T-helper 2 cell treated with Interferon-gamma antibody and Interleukin-4, amounts not matched to agents 5 μg/mL and 100 μg/mL, for 36 hours (primary cell): ENCODE results near the gene DYNC2LI1.

ENCODE experiments used
- DNase-seq: peaks from one replicate; pipeline ENCODE4 v3.0.0; 2021; ENCODE audit warnings: low spot score
- H3K27ac Mint-ChIP-seq: one replicate; pipeline ENCODE4 v1.8.0; 2021; ENCODE audit warnings: mild to moderate bottlenecking, mixed read lengths
- H3K27me3 Mint-ChIP-seq: one replicate; pipeline ENCODE4 v1.8.0; 2021; ENCODE audit warnings: low read depth, mixed read lengths
- H3K36me3 Mint-ChIP-seq: one replicate; pipeline ENCODE4 v1.8.0; 2021; ENCODE audit warnings: low read depth, mixed read lengths
- H3K4me1 Mint-ChIP-seq: one replicate; pipeline ENCODE4 v1.8.0; 2021; ENCODE audit warnings: low read depth, mixed read lengths
- H3K4me3 Mint-ChIP-seq: one replicate; pipeline ENCODE4 v1.8.0; 2022; ENCODE audit warnings: mild to moderate bottlenecking, moderate library complexity, mixed read lengths
- H3K9me3 Mint-ChIP-seq: one replicate; pipeline ENCODE4 v1.8.0; 2021; ENCODE audit warnings: mixed read lengths

Gene DYNC2LI1

DNA sequence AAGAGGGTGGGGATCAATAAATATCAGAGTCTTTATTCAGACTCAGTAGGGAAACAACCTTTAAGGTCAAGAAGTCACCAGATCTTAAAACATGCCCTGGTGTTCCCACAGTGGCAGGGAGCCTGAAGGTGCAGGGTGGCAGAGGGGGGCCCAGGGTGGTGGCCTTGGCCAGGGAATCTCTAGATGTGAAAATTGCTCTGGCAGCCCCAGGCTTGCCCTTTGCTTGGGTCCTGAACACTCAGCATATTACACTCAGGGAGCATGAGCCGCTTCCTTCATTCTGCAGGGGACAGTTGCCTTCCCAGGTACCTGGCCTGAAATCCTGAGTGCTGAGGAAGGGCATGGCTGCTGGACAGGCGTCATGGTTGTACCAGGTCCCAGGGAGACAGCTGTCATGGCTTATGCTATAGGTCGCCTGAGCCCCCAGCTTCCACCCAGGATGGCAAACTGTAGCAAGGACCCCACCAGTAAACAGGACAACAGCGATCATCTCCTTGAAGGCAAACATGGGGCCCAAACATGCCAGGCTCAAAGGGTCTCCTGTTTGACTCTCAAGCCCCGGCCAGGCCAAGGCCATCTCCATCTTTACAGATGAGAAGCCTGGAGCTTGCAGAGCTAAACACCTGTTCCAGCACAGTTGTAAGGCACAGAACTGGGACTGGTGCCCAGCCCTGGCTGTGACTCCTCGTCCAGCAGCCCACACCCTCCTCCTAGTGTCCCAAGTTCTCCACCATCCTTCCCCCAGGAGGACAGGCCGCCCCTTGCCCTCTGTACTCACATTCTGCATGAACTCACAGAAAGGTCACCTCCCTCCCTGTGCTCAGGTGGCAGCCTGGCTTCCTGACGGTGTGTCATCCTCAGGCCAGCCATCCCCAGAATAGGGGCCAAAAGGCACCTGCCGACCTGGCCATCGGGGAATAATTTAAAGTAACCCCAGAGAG is 79.6 kb downstream of the DYNC2LI1 start:
- no peaks in the 10 kb centered on the region for H3K36me3 Mint-ChIP-seq
- H3K4me3 Mint-ChIP-seq: no peak overlapping the region
- H3K27me3 Mint-ChIP-seq: peaks cover 12% of the 10 kb centered on the region
- no peaks in the 10 kb centered on the region for H3K4me1 Mint-ChIP-seq
- no peak overlapping the region for H3K27ac Mint-ChIP-seq
- no peak for DNase-seq
- H3K9me3 Mint-ChIP-seq: no peaks in the 10 kb centered on the region

DNA sequence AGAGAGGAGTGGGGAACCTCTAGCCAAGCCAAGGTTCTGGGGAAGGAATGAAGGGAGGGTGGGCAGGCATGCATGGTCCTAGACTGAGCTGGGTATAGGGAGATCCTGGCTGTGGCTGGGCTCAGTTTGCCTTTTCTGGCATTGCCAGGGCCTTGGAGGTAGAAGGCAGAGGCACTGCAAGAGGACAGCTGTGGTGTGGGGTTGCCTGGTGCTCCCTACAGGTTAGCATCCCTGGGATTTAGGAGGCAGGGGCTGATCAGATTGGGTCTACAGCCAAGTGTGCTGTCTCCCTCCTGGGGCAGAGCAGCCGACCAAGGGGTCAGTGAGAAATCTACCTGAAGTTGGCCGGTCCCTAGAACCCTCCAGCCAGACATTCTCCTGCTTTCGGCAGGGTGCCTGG is 80.8 kb downstream of the DYNC2LI1 start:
- Mint-ChIP-seq H3K27ac (no peak overlapping the region), H3K4me1 (no peaks in the 10 kb centered on the region), H3K27me3 (peaks cover 16% of the 10 kb centered on the region), H3K4me3 (no peak overlapping the region), H3K36me3 (no peaks in the 10 kb centered on the region), H3K9me3 (no peaks in the 10 kb centered on the region)
- no peak for DNase-seq

DNA sequence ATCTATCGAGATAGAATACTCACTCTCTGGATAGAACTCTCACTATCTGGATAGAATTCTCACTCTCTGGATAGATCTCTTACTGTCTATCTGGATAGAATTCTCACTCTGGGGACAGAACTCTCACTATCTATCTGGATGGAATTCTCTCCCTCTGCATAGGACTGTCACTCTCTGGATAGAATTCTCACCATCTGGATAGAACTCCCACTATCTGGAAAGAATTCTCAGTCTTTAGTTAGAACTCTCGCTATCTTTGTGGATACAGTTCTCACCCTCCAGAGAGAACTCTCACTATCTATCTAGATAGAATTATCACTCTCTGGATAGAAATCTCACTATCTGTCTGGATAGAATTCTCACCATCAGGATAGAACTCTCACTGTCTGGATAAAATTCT is 81.5 kb downstream of the DYNC2LI1 start:
- Mint-ChIP-seq H3K27ac (no peak overlapping the region), H3K4me3 (no peak overlapping the region), H3K36me3 (no peaks in the 10 kb centered on the region), H3K9me3 (no peaks in the 10 kb centered on the region), H3K27me3 (peaks cover 19% of the 10 kb centered on the region), H3K4me1 (no peaks in the 10 kb centered on the region)
- DNase-seq: no peak
